Stimulated activated CD4-positive, alpha-beta T cell treated with anti-CD3 and anti-CD28 coated beads, Interleukin-4, amount 100 ng/mL, for 1 hour (primary cell): ENCODE data around the gene TTC33.
"Not testable (repeated sequence)": the region's sequence is repeated elsewhere in the genome, so short reads cannot be mapped to it uniquely, and the experiment has no call there.

Source experiments
- DNase-seq: peaks from one replicate; pipeline ENCODE4 v3.0.0-alpha.2; 2020

TTC33 gene

DNA sequence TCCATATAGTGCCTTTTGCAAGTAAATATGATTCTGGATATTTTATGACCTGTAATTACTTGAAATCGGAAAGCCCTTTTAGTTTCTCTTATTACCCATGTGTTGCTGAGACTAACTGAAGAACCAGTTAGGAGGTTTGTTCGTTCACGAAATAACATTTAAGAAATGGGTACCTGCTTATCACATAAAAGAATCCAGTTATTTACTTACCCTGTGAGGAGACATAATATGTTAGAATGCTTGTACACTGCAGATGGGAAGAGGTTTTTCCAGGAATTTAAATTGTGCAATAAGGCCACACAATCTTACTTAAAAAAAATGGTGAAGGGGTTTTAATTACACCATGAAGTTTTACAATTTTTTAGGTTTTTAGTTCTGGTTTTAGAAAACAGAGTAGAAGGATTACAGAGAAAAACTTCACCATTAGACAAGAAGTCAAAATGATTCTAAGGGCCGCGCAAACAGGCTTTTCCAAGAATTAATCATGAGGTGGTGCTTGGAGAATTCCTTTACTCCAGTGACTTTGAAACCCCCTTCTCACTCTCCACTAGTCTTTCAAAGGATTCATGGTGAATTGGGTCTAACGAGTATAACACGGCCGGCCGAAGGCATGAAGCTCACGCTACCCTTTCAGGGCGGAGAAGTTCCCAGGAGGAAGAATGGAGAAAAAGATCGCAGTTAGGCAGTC lies 77.2 kb downstream of the TTC33 start:
- DNase-seq: no peak

DNA sequence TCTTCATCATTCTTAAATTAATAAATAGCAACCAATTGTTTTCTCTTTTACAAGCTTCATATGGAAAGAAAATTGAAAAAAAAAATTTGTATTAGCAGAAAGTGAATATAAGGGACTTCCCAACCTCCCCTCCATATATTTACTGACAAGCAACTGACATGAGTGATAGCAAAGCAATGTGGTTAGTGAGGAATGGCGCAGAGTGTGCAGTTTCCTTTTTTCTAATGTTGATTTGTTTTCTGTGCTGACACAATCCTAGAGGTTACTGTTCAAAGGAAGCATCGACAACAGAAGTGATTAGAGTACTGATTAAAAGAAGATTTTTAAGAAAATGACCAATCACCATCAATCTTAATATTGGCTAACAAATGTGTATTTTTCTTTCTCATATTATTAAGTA lies 77.7 kb downstream of the TTC33 start:
- DNase-seq: no peak

DNA sequence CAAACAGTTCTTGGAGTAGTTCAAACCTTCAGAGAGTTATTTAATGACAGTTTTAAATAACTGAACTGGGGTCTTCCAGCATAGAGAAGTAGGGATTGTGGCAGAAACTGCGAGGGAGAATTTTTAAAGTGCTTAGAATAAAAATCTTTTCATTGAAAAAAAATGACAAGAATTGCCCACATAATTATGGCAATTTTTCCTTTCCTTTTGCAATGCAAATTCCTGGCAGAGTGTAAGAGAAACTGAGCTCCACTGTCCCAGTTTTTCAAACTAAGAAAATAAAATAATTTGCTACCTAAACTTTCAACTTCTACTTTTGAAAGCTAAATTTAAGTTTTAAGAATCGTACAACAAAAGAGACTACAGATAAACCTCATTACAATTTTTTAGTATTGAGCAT lies 78.3 kb downstream of the TTC33 start:
- DNase-seq: no peak

DNA sequence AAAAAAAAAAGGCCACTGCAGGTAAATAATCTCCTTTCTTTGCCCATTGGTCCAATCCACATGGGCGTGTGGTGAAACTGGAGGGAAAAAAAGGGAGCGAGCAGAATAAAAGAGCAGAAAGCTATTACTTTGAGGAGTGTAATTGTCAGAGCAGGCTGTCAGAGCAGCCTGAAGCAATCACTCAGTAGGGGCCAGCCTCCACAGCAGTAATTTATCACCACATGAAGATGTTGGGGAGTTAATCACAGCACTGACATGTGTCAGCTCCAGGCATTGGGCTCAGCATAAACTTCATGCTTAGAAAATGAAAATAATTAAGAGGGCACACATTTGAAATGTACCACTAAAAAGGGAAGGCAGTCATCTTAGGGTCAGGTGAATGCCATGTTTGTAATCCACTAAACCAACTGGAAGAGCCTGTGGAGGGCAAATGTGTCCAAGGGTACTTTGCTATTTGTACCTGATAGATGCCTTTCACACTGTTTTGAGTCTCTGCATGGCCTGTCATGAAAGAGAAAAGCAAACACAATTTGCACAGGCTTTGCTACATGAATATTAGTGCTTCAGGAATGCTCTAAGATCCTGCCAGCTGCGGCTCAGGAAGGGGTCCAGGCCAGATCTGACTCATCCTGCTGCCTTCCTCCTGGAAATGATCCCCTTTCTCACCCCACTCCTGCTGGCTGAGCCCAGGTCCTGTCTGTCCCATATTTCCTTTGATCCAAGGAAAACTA lies 79.0 kb downstream of the TTC33 start:
- DNase-seq: no peak

DNA sequence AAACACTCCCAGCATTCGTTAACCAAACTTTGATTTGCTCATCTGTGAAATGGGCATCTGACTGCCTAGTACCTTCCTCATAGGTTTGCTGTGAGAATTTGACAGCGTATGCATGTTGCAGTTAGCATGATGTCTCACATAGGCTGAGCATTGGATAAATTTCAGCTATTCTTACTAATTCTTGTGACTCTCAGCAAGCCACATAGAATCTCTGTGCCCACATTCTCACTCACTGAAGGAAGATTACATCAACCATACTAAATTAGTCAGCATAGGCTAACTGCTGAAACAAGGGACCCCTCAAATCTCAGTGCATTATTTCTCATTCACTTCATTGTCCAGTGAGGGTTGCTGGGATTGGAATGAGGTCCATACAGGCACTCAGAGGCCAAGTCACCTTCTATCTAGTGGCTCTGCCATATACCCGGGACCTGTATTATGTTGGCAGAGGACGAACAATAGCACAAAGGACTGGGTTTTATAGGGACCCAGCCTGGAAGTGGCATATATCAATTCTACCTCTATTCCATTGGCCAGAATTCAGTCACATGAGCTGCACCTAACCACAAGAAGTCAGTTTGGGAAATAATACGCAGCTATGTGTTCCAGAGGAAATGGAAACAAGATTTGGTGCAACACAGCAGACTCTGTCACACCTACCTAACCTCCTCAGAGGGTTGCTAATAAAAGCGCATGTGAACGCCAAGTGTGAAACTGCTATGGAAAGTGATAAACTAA lies 80.2 kb downstream of the TTC33 start:
- no peak for DNase-seq

DNA sequence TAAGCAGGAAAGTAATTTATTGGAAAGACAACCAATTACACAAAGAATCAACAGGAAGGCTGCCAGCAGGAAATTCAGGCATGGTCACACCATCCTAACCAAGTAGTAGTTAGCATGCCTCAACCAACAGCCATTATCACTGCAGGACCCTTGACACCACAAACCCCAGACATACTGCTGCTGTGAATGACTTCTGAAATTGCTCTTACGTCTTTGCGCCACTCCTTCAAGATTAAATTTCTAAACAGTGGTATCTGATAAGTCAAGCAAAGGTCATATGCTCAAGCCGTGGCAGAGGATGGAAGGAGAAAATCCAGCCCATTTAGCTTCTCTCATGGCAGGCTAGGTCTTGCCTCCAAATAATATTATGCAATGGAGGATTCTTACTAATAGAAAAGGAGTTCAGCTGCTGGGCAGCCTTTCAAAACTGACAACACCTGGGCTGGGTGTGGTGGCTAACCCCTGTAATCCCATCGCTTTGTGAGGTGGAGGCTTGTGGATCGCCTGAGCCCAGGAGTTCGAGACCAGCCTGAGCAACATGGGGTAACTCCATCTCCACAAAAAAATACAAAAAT lies 81.0 kb downstream of the TTC33 start:
- no peak for DNase-seq

DNA sequence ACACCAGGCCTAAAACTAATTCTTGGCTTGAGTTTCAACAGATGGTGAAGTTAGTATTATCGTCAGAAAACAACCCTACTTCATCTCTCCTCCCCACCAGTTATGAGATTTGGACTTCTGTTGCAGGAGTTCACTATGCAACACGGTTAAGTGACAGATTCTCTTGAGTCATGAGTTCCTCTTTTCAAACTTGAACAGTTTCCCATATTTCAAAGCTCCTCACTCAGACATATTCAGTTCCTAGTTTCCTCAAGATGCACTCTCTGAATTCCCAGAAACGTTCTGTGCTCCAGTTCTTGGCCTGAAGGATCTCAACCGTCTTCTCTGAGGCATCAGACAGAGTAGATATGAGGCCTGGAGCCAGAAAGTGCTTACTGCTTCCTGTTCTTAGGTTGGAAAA lies 83.3 kb downstream of the TTC33 start:
- no peak for DNase-seq

DNA sequence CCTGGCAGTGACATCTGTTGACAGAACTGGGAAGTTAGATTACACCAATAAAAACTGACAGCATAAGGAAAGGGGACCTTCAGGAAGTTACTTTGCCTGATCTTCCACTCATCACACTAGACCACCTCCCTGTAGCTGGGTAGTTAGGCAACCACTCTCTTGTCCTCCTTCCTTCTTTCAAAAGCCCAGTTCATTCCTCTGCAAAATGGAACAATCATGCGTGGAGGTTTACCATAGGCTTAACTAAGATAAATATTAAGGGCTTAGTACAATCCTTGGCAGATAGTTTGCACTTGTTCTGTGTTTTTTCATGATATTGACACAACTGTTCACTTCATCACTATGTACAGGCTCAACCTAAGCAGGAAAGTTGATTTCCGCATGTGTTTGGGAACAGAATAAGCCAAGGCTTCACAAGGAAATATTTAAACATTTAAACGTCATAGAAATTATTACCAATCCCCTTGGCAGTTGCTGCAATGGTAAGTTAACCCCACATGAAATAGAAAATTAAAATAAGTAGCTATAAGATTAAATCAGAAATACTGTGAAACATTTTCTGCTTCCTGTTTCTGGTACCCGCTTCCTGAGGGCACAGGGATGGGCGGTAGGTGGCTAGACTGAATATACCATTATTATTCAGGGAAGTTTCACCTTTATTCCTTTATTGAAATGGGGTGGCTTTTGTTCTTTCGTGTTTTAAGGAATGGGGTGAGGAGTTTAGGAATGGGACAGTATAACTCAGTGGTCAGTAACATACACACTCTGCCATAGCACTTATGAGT lies 86.0 kb downstream of the TTC33 start:
- no peak for DNase-seq

DNA sequence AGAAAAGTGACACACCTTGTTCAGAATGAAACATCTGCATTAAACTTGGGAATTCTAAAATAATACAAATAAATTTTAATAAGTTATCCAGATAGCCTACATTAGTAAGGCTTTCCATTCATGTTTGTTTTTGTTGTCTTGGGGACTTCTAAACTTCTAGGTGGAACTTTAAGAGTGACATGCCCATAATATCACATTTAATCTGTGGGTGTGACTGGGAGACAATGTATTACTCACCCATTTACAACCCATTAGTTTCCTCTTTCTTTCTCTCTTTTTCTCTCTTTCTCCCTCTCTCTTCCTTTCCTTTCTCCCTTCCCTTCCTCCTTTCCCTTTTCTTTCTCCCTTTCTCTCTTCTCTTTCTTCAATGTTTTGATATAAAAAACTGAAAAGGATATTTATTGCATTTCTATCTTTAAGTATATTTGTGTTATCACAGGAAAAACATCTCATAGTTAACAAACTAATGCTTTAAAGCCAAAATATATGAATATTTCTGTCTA lies 88.5 kb downstream of the TTC33 start:
- no peak for DNase-seq

DNA sequence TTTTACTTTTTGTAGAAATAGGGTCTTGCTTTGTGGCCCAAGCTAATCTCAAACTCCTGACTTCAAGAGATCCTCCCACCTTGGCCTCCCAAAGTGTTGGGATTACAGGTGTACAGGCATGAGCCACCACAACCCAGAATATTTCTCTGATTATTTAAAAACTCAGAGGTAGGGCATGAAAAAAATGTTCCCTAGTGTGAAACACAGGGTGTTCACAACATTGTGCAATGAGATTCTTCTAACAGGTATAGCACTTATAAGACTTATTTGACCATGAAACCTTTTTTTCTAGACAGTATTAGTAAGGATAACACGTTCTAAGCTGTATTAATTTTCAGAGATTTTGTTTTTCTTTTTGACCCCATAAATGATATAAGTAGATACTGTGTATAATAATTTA lies 89.1 kb downstream of the TTC33 start:
- no peak for DNase-seq

DNA sequence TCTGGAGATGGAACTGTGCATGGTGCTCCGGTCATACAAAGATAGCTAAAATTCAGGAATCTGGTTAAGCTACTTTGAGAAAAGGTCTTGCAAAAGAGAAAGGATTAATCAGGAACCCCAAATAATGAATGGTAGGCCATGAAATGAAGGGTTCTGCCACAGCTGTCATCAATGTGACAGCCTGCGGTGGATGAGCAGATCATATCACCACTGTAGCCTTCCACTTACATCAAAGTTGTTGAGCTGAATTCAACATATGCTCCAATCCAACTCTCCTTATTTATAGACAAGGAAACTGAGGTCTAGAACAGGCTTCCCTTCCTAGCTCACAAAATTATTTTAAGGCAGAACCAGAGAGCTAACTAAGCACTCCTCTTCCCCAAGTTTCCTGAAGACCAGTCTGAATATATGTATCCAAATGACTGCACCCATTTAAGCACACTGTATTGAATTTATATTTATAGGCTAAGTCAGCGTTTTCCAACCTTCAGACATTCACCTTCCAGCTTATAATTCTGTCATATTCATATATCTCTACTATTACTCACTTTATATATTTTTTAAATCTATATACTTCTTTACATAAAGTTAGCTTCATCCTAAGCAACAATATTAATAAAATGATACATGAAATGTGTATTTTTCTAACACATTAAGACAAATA lies 90.0 kb downstream of the TTC33 start:
- no peak for DNase-seq

DNA sequence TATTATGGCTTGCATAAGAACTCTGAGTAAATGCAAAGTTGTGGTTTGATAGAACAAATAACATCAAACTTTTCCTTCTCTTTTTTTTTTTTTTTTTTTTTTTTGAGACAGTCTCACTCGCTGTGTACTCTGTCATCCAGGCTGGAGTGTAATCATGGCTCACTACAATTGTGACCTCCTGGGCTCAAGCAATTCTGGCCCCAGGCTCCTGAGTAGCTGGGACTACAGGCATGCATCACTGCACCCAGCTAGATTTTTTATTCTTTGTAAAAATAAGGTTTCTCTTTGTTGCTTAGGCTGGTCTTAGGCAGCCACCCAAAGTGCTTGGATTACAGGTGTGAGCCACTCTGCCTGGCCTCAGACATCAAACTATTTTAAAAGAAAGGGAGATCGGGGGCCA lies 95.0 kb downstream of the TTC33 start:
- DNase-seq: no peak

DNA sequence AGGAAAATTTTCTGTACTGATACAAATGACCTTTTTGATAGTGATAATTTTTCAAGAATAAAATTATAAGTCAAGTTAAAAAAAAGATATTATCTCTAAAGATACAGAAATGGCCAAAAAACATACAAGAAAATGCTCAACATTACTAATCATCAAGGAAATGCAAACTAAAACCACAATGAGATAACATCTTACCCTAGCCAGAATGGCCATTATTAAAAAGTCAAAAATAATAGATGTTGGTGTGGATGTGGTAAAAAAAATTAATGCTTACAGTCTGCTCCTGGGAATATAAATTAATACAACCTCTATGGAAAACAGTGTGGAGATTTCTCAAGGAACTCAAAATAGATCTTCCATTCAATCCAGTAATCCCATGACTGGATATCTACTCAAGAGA lies 99.0 kb downstream of the TTC33 start:
- DNase-seq: no peak

DNA sequence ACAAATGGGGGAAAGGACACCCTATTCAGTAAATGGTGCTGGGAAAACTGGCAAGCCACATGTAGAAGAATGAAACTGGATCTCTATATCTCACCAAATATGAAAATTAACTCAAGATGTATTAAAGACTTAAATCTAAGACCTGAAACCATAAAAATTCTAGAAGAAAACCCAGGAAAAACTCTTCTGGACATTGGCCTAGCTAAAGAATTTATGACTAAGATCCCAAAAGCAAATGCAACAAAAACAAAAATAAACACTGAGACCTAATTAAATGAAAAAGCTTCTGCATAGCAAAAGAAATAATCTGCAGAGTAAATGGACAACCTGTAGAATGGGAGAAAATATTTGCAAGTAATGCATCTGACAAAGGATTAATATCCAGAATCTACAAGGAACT lies 99.7 kb downstream of the TTC33 start:
- DNase-seq: not testable (repeated sequence)

DNA sequence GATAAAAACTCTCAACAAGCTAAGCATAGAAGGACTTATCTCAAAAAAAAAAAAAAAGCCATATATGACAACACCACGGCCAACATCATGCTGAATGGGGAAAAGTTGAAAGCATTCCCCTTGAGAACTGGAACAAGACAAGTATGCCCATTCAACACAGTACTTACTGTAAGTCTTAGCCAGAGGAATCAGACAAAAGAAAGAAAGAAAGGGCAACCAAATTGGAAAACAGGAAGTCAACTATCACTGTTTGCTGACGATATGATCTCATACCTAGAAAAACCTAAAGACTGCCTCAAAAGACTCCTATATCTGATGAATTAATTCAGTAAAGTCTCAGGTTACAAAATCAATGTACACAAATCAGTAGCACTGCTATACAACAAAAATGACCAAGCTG lies 100.6 kb downstream of the TTC33 start:
- DNase-seq: no peak

DNA sequence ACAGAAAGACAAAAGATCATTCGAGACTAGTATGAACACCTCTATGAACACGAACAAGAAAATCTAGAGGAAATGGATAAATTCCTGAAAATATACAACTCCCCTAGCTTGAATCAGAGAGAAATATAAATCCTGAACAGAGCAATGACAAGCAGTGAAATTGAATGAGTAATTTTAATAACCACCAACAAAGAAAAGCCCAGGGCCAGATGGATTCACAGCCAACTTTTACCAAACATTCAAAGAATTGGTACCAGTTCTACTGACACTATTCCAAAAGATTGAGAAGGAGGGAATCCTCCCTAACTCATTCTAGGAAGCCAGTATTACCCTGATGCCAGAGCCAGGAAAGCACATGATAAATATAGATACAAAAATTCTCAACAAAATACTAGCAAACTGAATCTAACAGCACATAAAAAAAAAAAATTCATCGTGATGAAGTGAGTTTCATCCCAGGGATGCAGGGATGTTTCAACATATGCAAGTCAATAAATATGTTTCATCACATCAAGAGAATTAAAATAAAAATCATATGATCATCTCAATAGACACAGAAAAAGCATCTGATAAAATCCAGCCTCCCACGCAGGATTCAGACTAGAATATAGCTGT lies 101.3 kb downstream of the TTC33 start:
- DNase-seq: no peak

DNA sequence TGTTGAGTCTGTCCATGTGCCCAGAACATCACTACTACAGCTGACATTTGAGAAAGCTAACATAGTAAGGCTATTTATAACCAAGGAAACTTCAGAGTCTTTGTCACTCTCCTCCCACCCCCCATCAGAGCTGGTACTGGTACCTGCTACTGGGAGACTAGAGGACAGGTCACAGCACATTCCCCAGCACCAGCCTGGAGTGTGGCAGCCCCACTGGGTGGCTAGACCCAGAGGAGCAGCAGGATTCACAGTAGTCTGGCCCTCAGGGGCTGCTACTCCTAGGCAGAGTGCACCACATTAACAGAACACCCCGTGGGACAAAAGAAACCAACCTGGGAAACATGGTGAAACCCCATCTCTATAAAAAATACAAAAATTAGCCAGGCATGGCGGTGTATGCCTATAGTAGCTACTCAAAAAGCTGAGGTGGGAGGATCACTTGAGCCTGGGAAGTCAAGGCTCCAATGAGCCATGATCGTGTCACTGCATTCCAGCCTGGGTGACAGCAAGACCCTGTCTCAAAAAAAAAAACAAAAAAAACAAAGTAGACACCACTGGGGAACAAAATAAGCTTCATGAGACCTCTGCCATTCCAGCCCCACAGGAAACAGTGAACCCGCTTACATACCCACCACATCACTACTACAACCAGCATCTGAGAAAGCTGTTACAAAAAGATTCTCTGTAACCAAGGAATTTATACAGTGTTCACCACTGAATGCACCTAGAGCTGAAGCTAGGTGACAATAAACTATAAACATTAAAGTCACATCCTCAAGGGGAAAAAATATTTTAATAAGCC lies 102.3 kb downstream of the TTC33 start:
- no peak for DNase-seq

DNA sequence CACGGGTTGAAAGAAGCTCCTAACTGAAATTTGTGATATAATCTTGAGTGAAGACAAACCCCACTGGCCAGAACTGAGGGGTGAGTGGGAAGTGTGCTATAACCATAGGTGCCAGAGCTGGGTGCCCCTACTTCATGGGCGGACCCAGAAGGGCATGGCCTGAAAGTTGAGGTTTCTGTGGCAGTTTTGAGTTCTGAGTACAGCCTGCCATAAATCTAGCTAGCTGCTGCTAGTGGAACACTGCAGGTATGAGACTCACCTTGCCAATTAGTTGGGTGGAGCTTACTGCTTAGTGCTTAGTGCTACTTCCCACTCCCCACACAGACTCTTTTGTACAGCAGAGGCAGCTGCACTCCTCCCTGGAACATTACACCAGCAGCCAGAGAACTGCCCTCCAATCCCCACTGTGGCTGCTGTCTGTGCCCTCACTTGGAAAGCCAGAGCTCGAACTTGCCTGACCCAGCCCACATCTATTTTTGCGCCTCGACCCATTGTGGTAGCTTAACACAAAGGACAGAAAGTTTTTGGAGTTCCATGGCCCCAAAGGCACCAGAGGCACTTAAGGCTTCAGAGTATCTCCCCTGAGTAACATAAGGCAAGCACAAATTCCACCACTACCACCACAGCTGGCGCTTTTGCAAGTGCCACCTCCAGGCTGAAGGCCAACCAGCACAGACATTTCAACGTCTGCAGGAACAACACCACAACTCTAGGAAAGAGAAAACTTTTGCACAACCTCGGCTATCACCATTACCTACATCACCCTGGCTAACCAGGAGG lies 103.1 kb downstream of the TTC33 start:
- no peak for DNase-seq

DNA sequence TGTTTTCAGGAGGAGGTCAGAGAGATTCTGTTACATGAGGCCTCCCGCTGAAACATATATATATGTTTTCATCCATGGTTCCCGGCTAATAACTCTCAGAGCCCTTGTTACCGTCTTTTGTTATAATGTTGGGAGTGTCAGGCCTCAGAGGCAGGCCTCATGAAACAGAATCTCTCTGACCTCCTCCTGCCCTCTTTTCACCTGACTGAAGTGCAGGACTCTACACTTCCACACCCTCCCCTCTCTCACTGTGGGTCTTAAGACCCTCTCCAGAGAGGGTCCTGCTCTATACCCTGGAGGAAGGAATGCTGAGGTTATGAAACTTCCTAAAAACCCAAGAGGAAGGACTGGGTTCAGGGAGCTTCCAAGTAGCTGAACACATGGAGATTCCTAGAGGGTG lies 104.6 kb downstream of the TTC33 start:
- DNase-seq: no peak

DNA sequence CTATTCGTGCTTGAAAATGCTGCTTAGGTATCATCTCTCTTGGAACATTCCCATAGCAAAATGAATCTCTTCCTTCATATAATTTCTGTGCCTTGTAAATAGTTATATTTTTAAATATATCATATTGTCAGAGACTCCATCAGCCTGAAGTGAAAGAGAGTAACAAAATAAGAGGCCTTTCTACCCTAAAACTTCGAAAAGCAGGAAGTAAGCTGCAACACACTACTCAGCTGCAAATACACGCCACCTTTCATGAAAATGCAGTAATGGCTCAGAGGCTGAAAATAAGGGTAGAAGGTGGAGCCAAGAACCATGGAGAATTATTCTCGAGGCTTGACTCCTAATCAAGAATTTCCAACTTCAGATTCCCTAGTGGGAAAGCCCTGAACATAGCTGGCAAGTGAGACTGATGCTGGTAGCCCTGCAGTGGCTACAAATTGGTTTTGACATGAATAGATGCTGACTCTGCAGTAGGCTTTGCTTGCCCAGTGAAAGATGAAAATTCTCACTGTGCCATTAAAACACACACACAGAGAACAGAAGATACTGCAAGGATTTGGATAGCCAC lies 106.2 kb downstream of the TTC33 start:
- DNase-seq: no peak
